Immature natural killer cell (primary cell): ENCODE measurements around the gene RIMBP3B. TPM values are rescaled to one million over a fixed set of nuclear protein-coding genes. Genes with fewer than 3 reads are reported as not detected.
"Not testable (repeated sequence)": the region's sequence is repeated elsewhere in the genome, so short reads cannot be mapped to it uniquely, and the experiment has no call there.

Source experiments
- DNase-seq, 3 donors: peaks; one replicate each; pipeline ENCODE4 v3.0.0; 2022; ENCODE audit warnings: mixed read lengths in 1 of 3
- H3K27ac Mint-ChIP-seq, 6 donors: one replicate each; pipeline ENCODE4 v1.8.0; 2020; ENCODE audit warnings: mixed read lengths in 6 of 6, mild to moderate bottlenecking in 5 of 6, inconsistent platforms in 4 of 6, moderate library complexity in 3 of 6
- H3K27me3 Mint-ChIP-seq, 3 donors: one replicate each; pipeline ENCODE4 v1.8.0; 2020 to 2021; ENCODE audit warnings: low read depth in 3 of 3, mild to moderate bottlenecking in 3 of 3, mixed read lengths in 3 of 3, moderate library complexity in 3 of 3, inconsistent platforms in 1 of 3
- H3K36me3 Mint-ChIP-seq, 3 donors: one replicate each; pipeline ENCODE4 v1.8.0; 2020; ENCODE audit warnings: mixed read lengths in 3 of 3, inconsistent platforms in 2 of 3, mild to moderate bottlenecking in 2 of 3
- H3K4me1 Mint-ChIP-seq, 2 donors: one replicate each; pipeline ENCODE4 v1.8.0; 2020; ENCODE audit warnings: inconsistent platforms in 2 of 2, mild to moderate bottlenecking in 2 of 2, mixed read lengths in 2 of 2, moderate library complexity in 1 of 2
- H3K4me3 Mint-ChIP-seq, 5 donors: one replicate each; pipeline ENCODE4 v1.8.0; 2020; ENCODE audit warnings: mild to moderate bottlenecking in 5 of 5, mixed read lengths in 5 of 5, inconsistent platforms in 3 of 5, moderate library complexity in 3 of 5
- H3K9me3 Mint-ChIP-seq, 6 donors: one replicate each; pipeline ENCODE4 v1.8.0; 2020; ENCODE audit warnings: mild to moderate bottlenecking in 6 of 6, mixed read lengths in 6 of 6, inconsistent platforms in 4 of 6, moderate library complexity in 3 of 6
- polyA plus RNA-seq, 3 donors: library from polyadenylated mRNA; unstranded; fragments of 300-500 nt; fragmentation: Illumina TruSeq; gene quantifications; one replicate each; pipeline ENCODE4 v1.2.3, GENCODE V29; 2021

Gene RIMBP3B
- polyA plus RNA-seq, 3 donors from 2014 or later, result 0.12 to 0.52 TPM; not detected in 1

- not testable (repeated sequence) for H3K9me3 Mint-ChIP-seq, DNase-seq
Observed at GRCh38 chr22:21438013-21438412, 54.5 kb downstream of the RIMBP3B start.

More at GRCh38 chr22:21438013-21438412, 54.5 kb downstream of the RIMBP3B start:
- H3K36me3 Mint-ChIP-seq, H3K4me3 Mint-ChIP-seq, H3K27me3 Mint-ChIP-seq, H3K27ac Mint-ChIP-seq, H3K4me1 Mint-ChIP-seq: not testable (repeated sequence)

Other genes starting within 250 kb of the RIMBP3B start
- under 1 TPM in 2 of 3 donors, not detected in 1; 0.36 to 0.41 TPM for gene HIC2, start 33.6 kb downstream of the RIMBP3B start, polyA plus RNA-seq
- gene TMEM191C, start 83.6 kb downstream of the RIMBP3B start, polyA plus RNA-seq, result 1 to 10 TPM; 1.7 to 2.5 (median 1.8) TPM
- under 1 TPM in 2 of 3 donors, not detected in 1; 0.16 to 0.53 TPM for gene RIMBP3C, start 167.7 kb downstream of the RIMBP3B start, polyA plus RNA-seq
- gene UBE2L3, start 184.0 kb downstream of the RIMBP3B start, polyA plus RNA-seq, result 100 to 1,000 TPM; 110 to 133 (median 115) TPM
- 10 to 100 TPM; 46.7 to 61.7 (median 47.7) TPM for gene YDJC, start 246.3 kb downstream of the RIMBP3B start, polyA plus RNA-seq
- gene CCDC116, start 249.0 kb downstream of the RIMBP3B start, polyA plus RNA-seq, result under 1 TPM in 1 of 3 donors, not detected in 2; 0.13 TPM